ENCODE measurements around the gene SPSB2.

GRCh38 chr12:6866920-6867412 is 6.1 kb downstream of the SPSB2 start:
- no peak for TF ChIP-seq CTCF (IDR thresholded peaks at IDR 0.05)
- TF ChIP-seq POLR2AphosphoS5 (IDR thresholded peaks at IDR 0.05), result no peak
- no peak for TF ChIP-seq POLR2A (IDR thresholded peaks at IDR 0.05)
- TF ChIP-seq EP300 (IDR thresholded peaks at IDR 0.05; ENCODE audit: low read depth), result no peak
